ENCODE data around the gene LIN9.
"Not testable (repeated sequence)": the region's sequence is repeated elsewhere in the genome, so short reads cannot be mapped to it uniquely, and the experiment has no call there.

The LIN9 gene

DNA sequence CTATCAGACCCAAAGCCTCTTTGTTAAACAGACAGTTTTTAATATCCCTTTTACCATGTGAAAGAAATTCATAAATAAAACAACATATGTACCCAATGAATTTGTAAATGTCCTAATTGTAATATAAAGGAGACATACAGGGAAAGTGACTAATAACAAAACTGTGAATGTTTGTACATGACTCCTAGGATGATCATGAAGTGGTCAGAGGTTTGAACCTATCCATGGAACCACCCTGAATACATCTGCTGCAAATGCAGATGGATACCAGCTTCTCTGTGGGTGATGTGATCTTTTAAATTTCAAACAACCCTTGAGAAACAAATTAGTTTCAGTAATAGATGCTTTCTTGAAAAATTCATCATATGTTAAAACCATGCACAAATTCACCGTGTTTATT, 105.7 kb downstream of the LIN9 start:
- Histone ChIP-seq H3K27me3 (replicated peaks; ENCODE audit: control insufficient read depth, insufficient read depth, low read length) (no peaks in the 10 kb centered on the region), H3K36me3 (ENCODE audit: control insufficient read depth, insufficient read depth, low read length) (no peaks in the 10 kb centered on the region), H3K4me3 (replicated peaks; ENCODE audit: low read depth, low read length) (no peak overlapping the region)
- TF ChIP-seq, protein P1, sequence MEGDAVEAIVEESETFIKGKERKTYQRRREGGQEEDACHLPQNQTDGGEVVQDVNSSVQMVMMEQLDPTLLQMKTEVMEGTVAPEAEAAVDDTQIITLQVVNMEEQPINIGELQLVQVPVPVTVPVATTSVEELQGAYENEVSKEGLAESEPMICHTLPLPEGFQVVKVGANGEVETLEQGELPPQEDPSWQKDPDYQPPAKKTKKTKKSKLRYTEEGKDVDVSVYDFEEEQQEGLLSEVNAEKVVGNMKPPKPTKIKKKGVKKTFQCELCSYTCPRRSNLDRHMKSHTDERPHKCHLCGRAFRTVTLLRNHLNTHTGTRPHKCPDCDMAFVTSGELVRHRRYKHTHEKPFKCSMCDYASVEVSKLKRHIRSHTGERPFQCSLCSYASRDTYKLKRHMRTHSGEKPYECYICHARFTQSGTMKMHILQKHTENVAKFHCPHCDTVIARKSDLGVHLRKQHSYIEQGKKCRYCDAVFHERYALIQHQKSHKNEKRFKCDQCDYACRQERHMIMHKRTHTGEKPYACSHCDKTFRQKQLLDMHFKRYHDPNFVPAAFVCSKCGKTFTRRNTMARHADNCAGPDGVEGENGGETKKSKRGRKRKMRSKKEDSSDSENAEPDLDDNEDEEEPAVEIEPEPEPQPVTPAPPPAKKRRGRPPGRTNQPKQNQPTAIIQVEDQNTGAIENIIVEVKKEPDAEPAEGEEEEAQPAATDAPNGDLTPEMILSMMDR (IDR thresholded peaks at IDR 0.05; ENCODE audit: insufficient read depth, low read length, poor library complexity, severe bottlenecking), result no peak
- no peak for DNase-seq (ENCODE audit: extremely low read depth, insufficient read length)

DNA sequence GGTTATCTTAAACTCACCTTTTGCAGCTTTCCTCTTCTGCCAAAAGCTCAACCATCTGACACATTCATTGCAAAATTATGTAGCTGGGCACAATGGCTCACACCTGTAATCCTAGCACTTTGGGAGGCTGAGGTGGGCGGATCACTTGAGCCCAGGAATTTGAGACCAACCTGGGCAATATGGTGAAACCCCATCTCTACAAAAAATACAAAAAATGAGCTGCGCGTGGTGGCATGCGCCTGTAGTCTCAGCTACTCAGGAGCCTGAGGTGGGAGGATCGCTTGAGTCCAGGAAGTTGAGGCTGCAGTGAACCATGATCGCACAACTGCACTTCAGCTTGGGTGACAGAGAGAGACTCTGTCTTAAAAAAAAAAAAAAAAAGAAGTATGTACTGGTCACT, 106.3 kb downstream of the LIN9 start:
- DNase-seq (ENCODE audit: extremely low read depth, insufficient read length); H3K4me3 ChIP-seq (replicated peaks; ENCODE audit: low read depth, low read length); H3K36me3 ChIP-seq (ENCODE audit: control insufficient read depth, insufficient read depth, low read length); H3K27me3 ChIP-seq (replicated peaks; ENCODE audit: control insufficient read depth, insufficient read depth, low read length): not testable (repeated sequence)

DNA sequence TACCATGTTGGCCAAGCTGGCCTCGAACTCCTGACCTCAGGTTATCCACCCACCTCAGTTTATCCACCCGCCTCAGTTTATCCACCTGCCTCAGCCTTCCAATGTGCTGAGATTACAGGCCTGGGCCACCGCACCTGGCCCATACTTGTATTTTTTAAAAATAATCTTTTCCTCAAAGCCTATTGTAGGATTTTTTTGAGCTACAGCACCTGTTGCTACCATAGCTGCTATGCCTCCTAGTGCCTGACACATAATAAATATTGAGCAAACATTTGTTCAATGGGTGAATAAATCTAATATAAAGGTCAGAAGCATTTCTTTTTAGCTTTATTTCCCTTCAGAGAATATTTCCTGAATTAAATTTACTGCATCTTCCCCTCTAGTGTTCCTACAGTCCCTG, 106.7 kb downstream of the LIN9 start:
- no peak overlapping the region for H3K4me3 ChIP-seq (replicated peaks; ENCODE audit: low read depth, low read length)
- no peaks in the 10 kb centered on the region for H3K36me3 ChIP-seq (ENCODE audit: control insufficient read depth, insufficient read depth, low read length)
- DNase-seq (ENCODE audit: extremely low read depth, insufficient read length), result no peak
- TF ChIP-seq, protein P1 (IDR thresholded peaks at IDR 0.05; ENCODE audit: insufficient read depth, low read length, poor library complexity, severe bottlenecking), result no peak
- H3K27me3 ChIP-seq (replicated peaks; ENCODE audit: control insufficient read depth, insufficient read depth, low read length), result no peaks in the 10 kb centered on the region

DNA sequence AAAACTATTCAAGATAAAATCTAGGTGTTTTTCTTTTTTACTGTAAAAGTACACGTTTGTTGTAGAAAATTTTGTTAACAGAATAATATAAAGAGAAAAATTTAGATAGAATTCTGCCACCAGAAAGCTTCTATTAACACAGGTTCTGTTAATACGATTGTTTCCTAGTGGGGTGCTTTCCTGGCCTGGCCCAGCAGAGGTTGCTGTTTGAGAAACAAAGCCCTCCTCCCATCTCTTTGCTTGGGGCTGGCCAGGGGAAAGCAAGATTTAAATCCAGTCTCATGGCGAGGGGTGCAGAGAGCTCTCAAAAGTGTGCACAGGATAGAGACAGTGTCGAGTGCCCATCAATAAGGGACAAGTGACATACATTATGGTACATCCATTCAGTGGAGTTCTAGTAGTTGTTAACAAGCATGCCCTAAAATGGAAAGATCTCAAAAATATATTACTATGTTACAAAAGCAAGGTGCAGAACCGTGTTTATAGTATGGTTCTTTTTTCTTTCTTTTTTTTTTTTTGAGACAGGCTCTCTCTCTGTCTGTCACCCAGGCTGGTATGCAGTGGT, 107.9 kb downstream of the LIN9 start:
- Histone ChIP-seq H3K27me3 (replicated peaks; ENCODE audit: control insufficient read depth, insufficient read depth, low read length) (no peaks in the 10 kb centered on the region), H3K36me3 (ENCODE audit: control insufficient read depth, insufficient read depth, low read length) (no peaks in the 10 kb centered on the region), H3K4me3 (replicated peaks; ENCODE audit: low read depth, low read length) (no peak overlapping the region)
- TF ChIP-seq, protein P1 (IDR thresholded peaks at IDR 0.05; ENCODE audit: insufficient read depth, low read length, poor library complexity, severe bottlenecking), result peak; percentile 68
- no peak for DNase-seq (ENCODE audit: extremely low read depth, insufficient read length)

DNA sequence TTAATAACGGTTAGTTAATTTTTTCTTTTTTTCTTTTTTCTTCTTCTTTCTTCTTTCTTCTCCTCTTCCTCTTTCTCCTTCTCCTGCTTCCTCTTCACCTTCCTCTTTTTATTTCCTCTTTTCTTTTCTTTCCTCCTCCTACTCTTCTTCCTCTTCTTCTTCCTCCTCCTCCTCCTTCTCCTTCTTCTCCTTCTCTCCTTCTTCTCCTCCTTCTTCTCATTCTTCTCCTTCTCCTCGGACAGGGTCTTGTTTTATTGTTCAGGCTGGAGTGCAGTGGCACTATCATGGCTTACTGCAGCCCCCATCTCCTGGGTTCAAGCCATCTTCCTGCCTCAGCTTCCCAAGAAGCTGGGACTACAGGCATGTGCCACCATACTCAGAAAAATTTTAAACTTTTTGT, 109.0 kb downstream of the LIN9 start:
- H3K36me3 ChIP-seq (ENCODE audit: control insufficient read depth, insufficient read depth, low read length), result no peaks in the 10 kb centered on the region
- TF ChIP-seq, protein P1 (IDR thresholded peaks at IDR 0.05; ENCODE audit: insufficient read depth, low read length, poor library complexity, severe bottlenecking), result no peak
- H3K27me3 ChIP-seq (replicated peaks; ENCODE audit: control insufficient read depth, insufficient read depth, low read length), result no peaks in the 10 kb centered on the region
- no peak for DNase-seq (ENCODE audit: extremely low read depth, insufficient read length)
- H3K4me3 ChIP-seq (replicated peaks; ENCODE audit: low read depth, low read length), result no peak overlapping the region

DNA sequence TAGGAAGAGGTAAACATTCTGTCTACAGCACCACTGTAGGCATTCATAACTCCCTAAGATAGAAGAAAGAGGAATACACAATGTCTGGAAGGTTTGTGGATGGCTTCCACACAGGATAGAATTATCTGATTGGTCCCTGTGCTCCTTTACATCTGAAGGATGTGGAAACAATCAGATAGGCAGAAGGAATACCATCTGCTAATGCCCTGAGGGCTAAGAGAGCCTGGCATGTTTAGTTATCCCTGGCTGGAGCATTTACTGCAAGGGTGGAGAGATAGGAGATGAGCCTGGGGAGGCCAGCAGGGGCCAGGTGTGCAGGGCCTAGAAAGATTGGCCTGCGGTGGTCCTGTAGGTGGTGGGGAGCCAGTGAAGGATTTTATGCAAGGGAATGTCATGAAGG, 113.8 kb downstream of the LIN9 start:
- Histone ChIP-seq H3K27me3 (replicated peaks; ENCODE audit: control insufficient read depth, insufficient read depth, low read length) (no peaks in the 10 kb centered on the region), H3K4me3 (replicated peaks; ENCODE audit: low read depth, low read length) (no peak overlapping the region), H3K36me3 (ENCODE audit: control insufficient read depth, insufficient read depth, low read length) (no peaks in the 10 kb centered on the region)
- TF ChIP-seq, protein P1 (IDR thresholded peaks at IDR 0.05; ENCODE audit: insufficient read depth, low read length, poor library complexity, severe bottlenecking), result no peak
- DNase-seq (ENCODE audit: extremely low read depth, insufficient read length), result no peak

Measured in GM06990 (cell line).